ENCODE measurements around the gene SRPK1.
A peak's percentile ranks its signal among the peaks of the same experiment; 100 is the strongest.

The SRPK1 gene

GRCh38 chr6:35897486-35897885 is 23.4 kb downstream of the SRPK1 start:
- Histone ChIP-seq H3K79me1 (ENCODE audit: low read length) (peaks cover 18% of the 10 kb centered on the region), H3K4me2 (ENCODE audit: low read length) (no peak overlapping the region), H3K79me2 (ENCODE audit: control insufficient read depth, insufficient read depth, low read length) (peaks cover 50% of the 10 kb centered on the region), H2BK120ac (ENCODE audit: low read depth, low read length) (no peak overlapping the region), H4K8ac (ENCODE audit: low read depth, low read length) (no peak overlapping the region), H2BK5ac (ENCODE audit: low read length) (no peak overlapping the region), H3K4me3 (ENCODE audit: low read length) (no peak overlapping the region), H4K5ac (ENCODE audit: low read length) (no peak overlapping the region), H2AK5ac (ENCODE audit: low read length) (no peak overlapping the region), H2BK15ac (replicated peaks; ENCODE audit: low read depth) (no peak overlapping the region), H3K36me3 (ENCODE audit: control insufficient read depth, insufficient read depth, low read length) (no peaks in the 10 kb centered on the region), H3K23ac (ENCODE audit: low read length) (no peak overlapping the region), H3K56ac (ENCODE audit: low read length) (no peak overlapping the region), H3K18ac (ENCODE audit: low read length) (no peak overlapping the region), H3K27me3 (ENCODE audit: insufficient read depth, low read length, poor library complexity) (no peaks in the 10 kb centered on the region), H3K4me1 (ENCODE audit: control insufficient read depth, low read depth, low read length) (peaks cover 3% of the 10 kb centered on the region), H3K9ac (ENCODE audit: low read length) (no peak overlapping the region), H3K27ac (ENCODE audit: low read depth, low read length) (no peak overlapping the region), H3K4ac (ENCODE audit: low read depth, low read length) (no peak overlapping the region)
- no CpG with 5 or more reads among the region's 4 CpGs for WGBS (ENCODE audit: extremely low coverage, insufficient coverage, low lambda C conversion rate)
- DNase-seq = no peak

- H3K4ac ChIP-seq (ENCODE audit: low read depth, low read length) = no peak overlapping the region
- no peak overlapping the region for H2BK15ac ChIP-seq (replicated peaks; ENCODE audit: low read depth)
- H2AK5ac ChIP-seq (ENCODE audit: low read length) = no peak overlapping the region
- no peak overlapping the region for H4K5ac ChIP-seq (ENCODE audit: low read length)
- no peak overlapping the region for H4K8ac ChIP-seq (ENCODE audit: low read depth, low read length)
- no CpG with 5 or more reads among the region's 3 CpGs for WGBS (ENCODE audit: extremely low coverage, insufficient coverage, low lambda C conversion rate)
- no peak overlapping the region for H3K18ac ChIP-seq (ENCODE audit: low read length)
- DNase-seq = no peak
- peaks cover 49% of the 10 kb centered on the region for H3K79me2 ChIP-seq (ENCODE audit: control insufficient read depth, insufficient read depth, low read length)
- H3K36me3 ChIP-seq (ENCODE audit: control insufficient read depth, insufficient read depth, low read length) = no peaks in the 10 kb centered on the region
- H3K27me3 ChIP-seq (ENCODE audit: insufficient read depth, low read length, poor library complexity) = no peaks in the 10 kb centered on the region
- no peak overlapping the region for H3K4me3 ChIP-seq (ENCODE audit: low read length)
- peaks cover 18% of the 10 kb centered on the region for H3K79me1 ChIP-seq (ENCODE audit: low read length)
- H3K4me2 ChIP-seq (ENCODE audit: low read length) = no peak overlapping the region
- peaks cover 3% of the 10 kb centered on the region for H3K4me1 ChIP-seq (ENCODE audit: control insufficient read depth, low read depth, low read length)
- no peak overlapping the region for H2BK5ac ChIP-seq (ENCODE audit: low read length)
- H3K56ac ChIP-seq (ENCODE audit: low read length) = no peak overlapping the region
- no peak overlapping the region for H3K9ac ChIP-seq (ENCODE audit: low read length)
- H3K23ac ChIP-seq (ENCODE audit: low read length) = no peak overlapping the region
- H3K27ac ChIP-seq (ENCODE audit: low read depth, low read length) = no peak overlapping the region
- H2BK120ac ChIP-seq (ENCODE audit: low read depth, low read length) = no peak overlapping the region
Measured at GRCh38 chr6:35897036-35897435, 23.9 kb downstream of the SRPK1 start.

- H3K9ac ChIP-seq (ENCODE audit: low read length) = no peak overlapping the region
- no peaks in the 10 kb centered on the region for H3K36me3 ChIP-seq (ENCODE audit: control insufficient read depth, insufficient read depth, low read length)
Measured at GRCh38 chr6:35896228-35896627, 24.7 kb downstream of the SRPK1 start.

GRCh38 chr6:35895560-35895959 is 25.3 kb downstream of the SRPK1 start:
- no peak overlapping the region for H3K18ac ChIP-seq (ENCODE audit: low read length)
- WGBS (ENCODE audit: extremely low coverage, insufficient coverage, low lambda C conversion rate) = no CpG with 5 or more reads among the region's 3 CpGs
- no peak overlapping the region for H2BK15ac ChIP-seq (replicated peaks; ENCODE audit: low read depth)
- H2BK5ac ChIP-seq (ENCODE audit: low read length) = no peak overlapping the region
- no peak overlapping the region for H3K23ac ChIP-seq (ENCODE audit: low read length)
- H3K4me1 ChIP-seq (ENCODE audit: control insufficient read depth, low read depth, low read length) = peaks cover 3% of the 10 kb centered on the region
- H3K36me3 ChIP-seq (ENCODE audit: control insufficient read depth, insufficient read depth, low read length) = no peaks in the 10 kb centered on the region
- H3K4ac ChIP-seq (ENCODE audit: low read depth, low read length) = no peak overlapping the region
- no peak overlapping the region for H3K4me3 ChIP-seq (ENCODE audit: low read length)
- no peak overlapping the region for H3K56ac ChIP-seq (ENCODE audit: low read length)
- peaks cover 15% of the 10 kb centered on the region for H3K79me1 ChIP-seq (ENCODE audit: low read length)
- no peak overlapping the region for H2BK120ac ChIP-seq (ENCODE audit: low read depth, low read length)
- peak; percentile 58 for DNase-seq
- H4K5ac ChIP-seq (ENCODE audit: low read length) = no peak overlapping the region
- H3K79me2 ChIP-seq (ENCODE audit: control insufficient read depth, insufficient read depth, low read length) = peaks cover 44% of the 10 kb centered on the region
- no peak overlapping the region for H3K27ac ChIP-seq (ENCODE audit: low read depth, low read length)
- no peak overlapping the region for H3K4me2 ChIP-seq (ENCODE audit: low read length)
- no peak overlapping the region for H3K9ac ChIP-seq (ENCODE audit: low read length)
- H2AK5ac ChIP-seq (ENCODE audit: low read length) = no peak overlapping the region
- no peak overlapping the region for H4K8ac ChIP-seq (ENCODE audit: low read depth, low read length)
- no peaks in the 10 kb centered on the region for H3K27me3 ChIP-seq (ENCODE audit: insufficient read depth, low read length, poor library complexity)

More at GRCh38 chr6:35896228-35896627, 24.7 kb downstream of the SRPK1 start:
- Histone ChIP-seq H3K27ac (ENCODE audit: low read depth, low read length) (no peak overlapping the region), H3K4me1 (ENCODE audit: control insufficient read depth, low read depth, low read length) (peaks cover 3% of the 10 kb centered on the region), H2AK5ac (ENCODE audit: low read length) (no peak overlapping the region), H4K5ac (ENCODE audit: low read length) (no peak overlapping the region), H3K23ac (ENCODE audit: low read length) (no peak overlapping the region), H2BK5ac (ENCODE audit: low read length) (no peak overlapping the region), H3K4ac (ENCODE audit: low read depth, low read length) (no peak overlapping the region), H3K18ac (ENCODE audit: low read length) (no peak overlapping the region), H4K8ac (ENCODE audit: low read depth, low read length) (no peak overlapping the region), H3K27me3 (ENCODE audit: insufficient read depth, low read length, poor library complexity) (no peaks in the 10 kb centered on the region), H2BK120ac (ENCODE audit: low read depth, low read length) (no peak overlapping the region), H2BK15ac (replicated peaks; ENCODE audit: low read depth) (no peak overlapping the region), H3K4me3 (ENCODE audit: low read length) (no peak overlapping the region), H3K79me2 (ENCODE audit: control insufficient read depth, insufficient read depth, low read length) (peaks cover 49% of the 10 kb centered on the region), H3K79me1 (ENCODE audit: low read length) (peaks cover 18% of the 10 kb centered on the region), H3K4me2 (ENCODE audit: low read length) (no peak overlapping the region), H3K56ac (ENCODE audit: low read length) (no peak overlapping the region)
- no peak for DNase-seq
- WGBS (ENCODE audit: extremely low coverage, insufficient coverage, low lambda C conversion rate) = no CpG with 5 or more reads among the region's 1 CpG

GRCh38 chr6:35894776-35895175 is 26.1 kb downstream of the SRPK1 start:
- Histone ChIP-seq H3K9ac (ENCODE audit: low read length) (no peak overlapping the region), H3K56ac (ENCODE audit: low read length) (no peak overlapping the region), H3K79me1 (ENCODE audit: low read length) (peaks cover 13% of the 10 kb centered on the region), H3K18ac (ENCODE audit: low read length) (no peak overlapping the region), H4K8ac (ENCODE audit: low read depth, low read length) (no peak overlapping the region), H3K4ac (ENCODE audit: low read depth, low read length) (no peak overlapping the region), H4K5ac (ENCODE audit: low read length) (no peak overlapping the region), H3K23ac (ENCODE audit: low read length) (no peak overlapping the region), H2BK5ac (ENCODE audit: low read length) (no peak overlapping the region), H2BK120ac (ENCODE audit: low read depth, low read length) (no peak overlapping the region), H3K79me2 (ENCODE audit: control insufficient read depth, insufficient read depth, low read length) (peaks cover 37% of the 10 kb centered on the region), H3K4me2 (ENCODE audit: low read length) (no peak overlapping the region), H3K4me3 (ENCODE audit: low read length) (no peak overlapping the region), H3K27me3 (ENCODE audit: insufficient read depth, low read length, poor library complexity) (no peaks in the 10 kb centered on the region), H2BK15ac (replicated peaks; ENCODE audit: low read depth) (no peak overlapping the region), H3K4me1 (ENCODE audit: control insufficient read depth, low read depth, low read length) (peaks cover 3% of the 10 kb centered on the region), H3K36me3 (ENCODE audit: control insufficient read depth, insufficient read depth, low read length) (no peaks in the 10 kb centered on the region), H3K27ac (ENCODE audit: low read depth, low read length) (no peak overlapping the region), H2AK5ac (ENCODE audit: low read length) (no peak overlapping the region)
- no peak for DNase-seq
- no CpG with 5 or more reads among the region's 2 CpGs for WGBS (ENCODE audit: extremely low coverage, insufficient coverage, low lambda C conversion rate)

- Histone ChIP-seq H4K8ac (ENCODE audit: low read depth, low read length) (no peak overlapping the region), H2BK120ac (ENCODE audit: low read depth, low read length) (no peak overlapping the region), H2BK15ac (replicated peaks; ENCODE audit: low read depth) (no peak overlapping the region), H3K9ac (ENCODE audit: low read length) (no peak overlapping the region), H3K4me3 (ENCODE audit: low read length) (no peak overlapping the region), H3K56ac (ENCODE audit: low read length) (no peak overlapping the region), H3K27me3 (ENCODE audit: insufficient read depth, low read length, poor library complexity) (no peaks in the 10 kb centered on the region), H2BK5ac (ENCODE audit: low read length) (no peak overlapping the region), H3K18ac (ENCODE audit: low read length) (no peak overlapping the region), H3K36me3 (ENCODE audit: control insufficient read depth, insufficient read depth, low read length) (no peaks in the 10 kb centered on the region), H2AK5ac (ENCODE audit: low read length) (no peak overlapping the region), H3K79me2 (ENCODE audit: control insufficient read depth, insufficient read depth, low read length) (peaks cover 27% of the 10 kb centered on the region), H3K23ac (ENCODE audit: low read length) (no peak overlapping the region), H3K4me1 (ENCODE audit: control insufficient read depth, low read depth, low read length) (peaks cover 3% of the 10 kb centered on the region), H4K5ac (ENCODE audit: low read length) (no peak overlapping the region), H3K27ac (ENCODE audit: low read depth, low read length) (no peak overlapping the region), H3K4me2 (ENCODE audit: low read length) (no peak overlapping the region), H3K4ac (ENCODE audit: low read depth, low read length) (no peak overlapping the region), H3K79me1 (ENCODE audit: low read length) (peaks cover 10% of the 10 kb centered on the region)
- peak; percentile 15 for DNase-seq
- no CpG with 5 or more reads among the region's 6 CpGs for WGBS (ENCODE audit: extremely low coverage, insufficient coverage, low lambda C conversion rate)
Measured at GRCh38 chr6:35893246-35893645, 27.7 kb downstream of the SRPK1 start.

All from mesendoderm (in vitro differentiated cells).